ENCODE data around the gene TOP3B. TPM values are rescaled to one million over a fixed set of nuclear protein-coding genes. Genes with fewer than 3 reads are reported as not detected.

TOP3B gene
- total and polyA plus RNA-seq, 9 of the 15 experiments (the other 6 are each of a cell fraction or from before 2014, with no cell fraction given): 3.0 to 188 (median 112) TPM

GRCh38 chr22:22002526-22003055 is 20.0 kb upstream of the TOP3B start:
- ATAC-seq: peak; percentile 55
- POLR2A ChIA-PET: interaction anchor here (0.6 to 10.2 kb wide), 35 partner anchors 9 to 1082 kb away, joined by 3 to 176 read pairs (median 4); partner anchors contain the start of gene TOP3B
- WGBS (ENCODE audit: insufficient coverage, low coverage, missing lambda C conversion rate): 4% methylated on average over 3 of the region's 3 CpGs
- TF ChIP-seq, protein P1, sequence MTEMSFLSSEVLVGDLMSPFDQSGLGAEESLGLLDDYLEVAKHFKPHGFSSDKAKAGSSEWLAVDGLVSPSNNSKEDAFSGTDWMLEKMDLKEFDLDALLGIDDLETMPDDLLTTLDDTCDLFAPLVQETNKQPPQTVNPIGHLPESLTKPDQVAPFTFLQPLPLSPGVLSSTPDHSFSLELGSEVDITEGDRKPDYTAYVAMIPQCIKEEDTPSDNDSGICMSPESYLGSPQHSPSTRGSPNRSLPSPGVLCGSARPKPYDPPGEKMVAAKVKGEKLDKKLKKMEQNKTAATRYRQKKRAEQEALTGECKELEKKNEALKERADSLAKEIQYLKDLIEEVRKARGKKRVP (CRISPR knock-in tag; IDR thresholded peaks at IDR 0.05): no peak
- 0 out of 2 replicates have a peak, but pooled peaks have one; percentile 45 for TF ChIP-seq ADNP (tag; IDR thresholded peaks at IDR 0.05)
- TF ChIP-seq RFX1 (IDR thresholded peaks at IDR 0.05): no peak
- TF ChIP-seq BRCA1 (IDR thresholded peaks at IDR 0.05): no peak
- TF ChIP-seq BRCA1 (CRISPR knock-in tag; IDR thresholded peaks at IDR 0.05): no peak
- TF ChIP-seq TCF3 (CRISPR knock-in tag; IDR thresholded peaks at IDR 0.05): peak; percentile 69
- TF ChIP-seq RAD51 (IDR thresholded peaks at IDR 0.05; ENCODE audit: borderline replicate concordance, low read depth): no peak
- TF ChIP-seq PML (IDR thresholded peaks at IDR 0.05; ENCODE audit: low read length): 0 out of 2 replicates have a peak, but pooled peaks have one; percentile 7
- 0 out of 2 replicates have a peak, but pooled peaks have one; percentile 33 for TF ChIP-seq ZBTB1 (CRISPR knock-in tag; IDR thresholded peaks at IDR 0.05; ENCODE audit: borderline replicate concordance, low read depth)
- TF ChIP-seq ZNF3 (CRISPR knock-in tag; IDR thresholded peaks at IDR 0.05): no peak
- TF ChIP-seq, protein P2, sequence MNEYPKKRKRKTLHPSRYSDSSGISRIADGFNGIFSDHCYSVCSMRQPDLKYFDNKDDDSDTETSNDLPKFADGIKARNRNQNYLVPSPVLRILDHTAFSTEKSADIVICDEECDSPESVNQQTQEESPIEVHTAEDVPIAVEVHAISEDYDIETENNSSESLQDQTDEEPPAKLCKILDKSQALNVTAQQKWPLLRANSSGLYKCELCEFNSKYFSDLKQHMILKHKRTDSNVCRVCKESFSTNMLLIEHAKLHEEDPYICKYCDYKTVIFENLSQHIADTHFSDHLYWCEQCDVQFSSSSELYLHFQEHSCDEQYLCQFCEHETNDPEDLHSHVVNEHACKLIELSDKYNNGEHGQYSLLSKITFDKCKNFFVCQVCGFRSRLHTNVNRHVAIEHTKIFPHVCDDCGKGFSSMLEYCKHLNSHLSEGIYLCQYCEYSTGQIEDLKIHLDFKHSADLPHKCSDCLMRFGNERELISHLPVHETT (CRISPR knock-in tag; conservative IDR thresholded peaks at IDR 0.05 in 1 of 2, IDR thresholded peaks at IDR 0.05 in 1 of 2): 0 out of 4 replicates have a peak, but pooled peaks of 1 of the 2 experiments have one; percentile 23
- TF ChIP-seq USF2 (CRISPR knock-in tag; IDR thresholded peaks at IDR 0.05): no peak; the same call in 1 of the 2 replicates
- TF ChIP-seq CUX1 (CRISPR knock-in tag; IDR thresholded peaks at IDR 0.05): peak; percentile 65; the same call in 1 of the 2 replicates
- no peak for TF ChIP-seq MCM3 (IDR thresholded peaks at IDR 0.05)

More at GRCh38 chr22:22002526-22003055, 20.0 kb upstream of the TOP3B start:
- no peak overlapping the region for H3K4me2 ChIP-seq (ENCODE audit: insufficient read depth, low read length)
- H3K36me3 ChIP-seq (ENCODE audit: control insufficient read depth, insufficient read depth, low read length): no peaks in the 10 kb centered on the region
- no peaks in the 10 kb centered on the region for H3K9me1 ChIP-seq (ENCODE audit: control insufficient read depth, insufficient read depth, low read length)
- no peak overlapping the region; a peak in 1 of 4 replicates for H3K9ac ChIP-seq (ENCODE audit: insufficient read depth in 1 of 2, low read depth in 2 of 2, low read length in 2 of 2)
- no peaks in the 10 kb centered on the region for H3K79me2 ChIP-seq (ENCODE audit: control insufficient read depth, insufficient read depth, low read length)
- H3K4me3 ChIP-seq: no peak overlapping the region
- DNase-seq (ENCODE audit: extremely low read depth in 1 of 4, low spot score in 3 of 4): peak in 1 of 4 experiments; percentile 77
- no peaks in the 10 kb centered on the region for H4K20me1 ChIP-seq (replicated peaks; ENCODE audit: control insufficient read depth, insufficient read depth, low read length)
- intact Hi-C loops (cut with micrococcal nuclease) (no loop called here), in situ Hi-C loops (cut with MboI) (no loop called here)
- CTCF ChIA-PET (ENCODE audit: low intra/inter-chr PET ratio): interaction anchor here (0.7 kb wide), 1 partner anchor 54 kb away, joined by 3 read pairs; no protein-coding TSS in a partner anchor
- no peak for FAIRE-seq
- peak overlapping the region; percentile 12; the same call in 1 of the 3 replicates for H3K27ac ChIP-seq (ENCODE audit: extremely low read depth, low read depth, low read length)
- BruUV-seq (replicated peaks): no TSS peak
- peaks cover 0 to 9% of the 10 kb centered on the region in 2 experiments; a peak in 3 of 5 replicates for H3K27me3 ChIP-seq (ENCODE audit: control insufficient read depth in 2 of 2, insufficient read depth in 2 of 2, low read length in 2 of 2)
- no peak overlapping the region for H2AFZ ChIP-seq (ENCODE audit: low read depth, low read length)
- peaks cover 11 to 29% of the 10 kb centered on the region in 2 experiments for H3K4me1 ChIP-seq (replicated peaks in 1 of 2; ENCODE audit: control insufficient read depth in 2 of 2, insufficient read depth in 2 of 2, low read length in 2 of 2)
- H3K9me3 ChIP-seq (replicated peaks; ENCODE audit: control insufficient read depth, insufficient read depth, low read depth, low read length): no peaks in the 10 kb centered on the region
